ENCODE measurements around the gene PROSER1. TPM values are rescaled to one million over a fixed set of nuclear protein-coding genes. Genes with fewer than 3 reads are reported as not detected.

The PROSER1 gene
- total and polyA plus RNA-seq, 2 of the 4 experiments (the other 2 are of a cell fraction) = 2.0 to 13.4 TPM

DNA sequence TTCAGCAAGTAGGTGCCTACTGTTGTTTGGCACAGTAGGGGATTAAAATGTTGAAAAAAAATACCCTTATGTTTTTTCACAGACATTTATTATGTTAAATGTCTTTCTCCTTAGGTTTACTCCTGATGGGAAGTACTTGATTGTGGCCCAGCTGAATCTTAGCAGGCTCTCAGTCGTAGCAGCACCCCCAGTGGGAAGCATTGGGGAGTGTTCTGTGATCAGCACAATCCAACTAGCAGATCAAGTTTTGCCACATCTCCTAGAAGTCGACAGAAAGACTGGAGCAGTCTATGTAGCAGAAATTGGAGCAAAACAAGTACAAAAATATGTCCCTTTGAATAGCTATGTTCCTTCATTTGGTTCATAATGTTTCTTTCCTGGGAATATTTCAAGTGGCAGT is 9.7 kb upstream of the PROSER1 start:
- no TSS peak for BruUV-seq (replicated peaks)
- Histone ChIP-seq H2AFZ (replicated peaks; ENCODE audit: low read length, poor library complexity) (no peak overlapping the region), H2AK5ac (ENCODE audit: low read depth, low read length) (no peak overlapping the region), H2AK9ac (replicated peaks; ENCODE audit: low read depth, low read length, poor library complexity) (no peak overlapping the region), H3K27ac (ENCODE audit: insufficient read depth, low read length) (no peak overlapping the region), H3K9me1 (ENCODE audit: insufficient read depth, low read length) (no peaks in the 10 kb centered on the region), H3K9me3 (ENCODE audit: control insufficient read depth, insufficient read depth, low read length) (no peaks in the 10 kb centered on the region), H3K23ac (ENCODE audit: low read depth, low read length) (no peak overlapping the region), H2BK15ac (ENCODE audit: low read depth, low read length) (no peak overlapping the region), H3K4me1 (ENCODE audit: control insufficient read depth, insufficient read depth, low read length) (no peaks in the 10 kb centered on the region), H3K4me2 (ENCODE audit: low read depth, low read length) (no peak overlapping the region), H3K79me1 (ENCODE audit: low read depth in 1 of 2, low read length in 2 of 2) (no peaks in the 10 kb centered on the region), H3K4ac (ENCODE audit: low read depth, low read length) (no peak overlapping the region), H3K9ac (ENCODE audit: low read depth, low read length) (no peak overlapping the region), H3K36me3 (ENCODE audit: control insufficient read depth, insufficient read depth, low read length) (0 out of 2 replicates have a peak, but pooled peaks cover 2% of the 10 kb centered on the region), H3K14ac (replicated peaks; ENCODE audit: low read depth, low read length) (no peak overlapping the region), H2BK5ac (ENCODE audit: low read depth, low read length, poor library complexity, severe bottlenecking) (no peak overlapping the region), H3K18ac (ENCODE audit: low read depth, low read length) (no peak overlapping the region), H4K91ac (ENCODE audit: insufficient read depth, low read depth, low read length) (no peak overlapping the region), H3K27me3 (ENCODE audit: control insufficient read depth, insufficient read depth, low read length) (no peaks in the 10 kb centered on the region), H3K56ac (ENCODE audit: extremely low read depth, insufficient read depth, low read length) (no peak overlapping the region), H2BK120ac (ENCODE audit: low read depth, low read length) (no peak overlapping the region), H3K4me3 (ENCODE audit: insufficient read depth, low read depth, low read length) (no peak overlapping the region), H2BK20ac (ENCODE audit: low read depth, low read length) (no peak overlapping the region), H4K8ac (ENCODE audit: low read depth in 2 of 2, low read length in 2 of 2) (no peak overlapping the region), H4K5ac (ENCODE audit: low read depth, low read length) (no peak overlapping the region), H4K20me1 (ENCODE audit: insufficient read depth, low read length) (no peaks in the 10 kb centered on the region)
- ChIA-PET CTCF (interaction anchor here (0.8 kb wide), 1 partner anchor 9 kb away, joined by 3 read pairs; no protein-coding TSS in a partner anchor), POLR2A (ENCODE audit: unreplicated experiment) (no interaction called here)
- dilution Hi-C loops (cut with HindIII; ENCODE audit: low sequenced_read_pairs, unreplicated experiment) (no loop called here), intact Hi-C loops (cut with micrococcal nuclease) (loop anchor here (10.0 kb wide), 1 partner anchor 1637 kb away; no protein-coding TSS in a partner anchor), in situ Hi-C loops (cut with MboI; ENCODE audit: low sequenced_read_pairs) (no loop called here)
- DNase-seq = no peak
- WGBS, 2 experiments (ENCODE audit: extremely low coverage in 2 of 2, insufficient read length in 1 of 2) = no CpG with 5 or more reads among the region's 2 CpGs
- TF ChIP-seq USF2 (IDR thresholded peaks at IDR 0.05; ENCODE audit: low read depth, low read length) = no peak
- 0 out of 2 replicates have a peak, but pooled peaks have one; percentile 21 for ATAC-seq (ENCODE audit: low read depth)
